MCF 10A (cell line): ENCODE data around the gene KCTD11. TPM values are rescaled to one million over a fixed set of nuclear protein-coding genes. Genes with fewer than 3 reads are reported as not detected.

Experiments
- BruUV-seq: library from RNA; stranded (reverse); fragments of 400-500 nt; replicated peaks from 2 replicates; lab custom pipeline; 2021; lab: Mats Ljungman, UMichigan
- CTCF ChIA-PET: fragments of 300-600 bp; sonication (Branson Sonifier 250); formaldehyde crosslinking; extraction: SDS; loops from one replicate; lab custom pipeline; 2021; ENCODE audit warnings: antibody characterized with exemption, inconsistent platforms; lab: Yijun Ruan, JAX
- POLR2A ChIA-PET: fragments of 300-600, 350-650 bp; sonication (Branson Sonifier 250); formaldehyde crosslinking; extraction: SDS; loops from one replicate; lab custom pipeline; 2020; ENCODE audit warnings: antibody characterized with exemption, inconsistent platforms; lab: Yijun Ruan, JAX
- DNase-seq: peaks from one replicate; pipeline ENCODE4 v3.0.0-alpha.2; 2018; ENCODE audit not compliant: unreplicated experiment
- H3K27ac Mint-ChIP-seq: one replicate; pipeline ENCODE4 v1.8.0; 2022; ENCODE audit warnings: mild to moderate bottlenecking, low read depth, mixed read lengths; ENCODE audit not compliant: unreplicated experiment
- H3K27me3 Mint-ChIP-seq: one replicate; pipeline ENCODE4 v1.8.0; 2022; ENCODE audit warnings: mixed read lengths; ENCODE audit not compliant: insufficient read depth, unreplicated experiment
- H3K36me3 Mint-ChIP-seq: one replicate; pipeline ENCODE4 v1.8.0; 2022; ENCODE audit warnings: mild to moderate bottlenecking, moderate library complexity, mixed read lengths; ENCODE audit not compliant: insufficient read depth, unreplicated experiment
- H3K4me1 Mint-ChIP-seq: one replicate; pipeline ENCODE4 v1.8.0; 2022; ENCODE audit warnings: mixed read lengths; ENCODE audit not compliant: insufficient read depth, unreplicated experiment
- H3K4me3 Mint-ChIP-seq: one replicate; pipeline ENCODE4 v1.8.0; 2022; ENCODE audit warnings: mild to moderate bottlenecking, moderate library complexity, mixed read lengths; ENCODE audit not compliant: unreplicated experiment
- H3K9me3 Mint-ChIP-seq: one replicate; pipeline ENCODE4 v1.8.0; 2022; ENCODE audit warnings: mixed read lengths; ENCODE audit not compliant: unreplicated experiment
- intact Hi-C: fragments of 100-400 bp; cut with micrococcal nuclease; formaldehyde crosslinking; loops from 2 replicates; pipeline ENCODE4 v1.14.1; 2022
- total RNA-seq: library from RNA; stranded (reverse); gene quantifications from 2 replicates; pipeline ENCODE4 v1.2.3, GENCODE V29; 2022
- TF ChIP-seq, protein P1 (sequence below): fragments of 200-600 bp; IDR thresholded peaks from one replicate; pipeline ENCODE4 v1.8.0; 2022; ENCODE audit warnings: antibody characterized with exemption, mild to moderate bottlenecking; ENCODE audit not compliant: unreplicated experiment

The KCTD11 gene
- total RNA-seq, 1 experiment from 2014 or later = 10.1 TPM

DNA sequence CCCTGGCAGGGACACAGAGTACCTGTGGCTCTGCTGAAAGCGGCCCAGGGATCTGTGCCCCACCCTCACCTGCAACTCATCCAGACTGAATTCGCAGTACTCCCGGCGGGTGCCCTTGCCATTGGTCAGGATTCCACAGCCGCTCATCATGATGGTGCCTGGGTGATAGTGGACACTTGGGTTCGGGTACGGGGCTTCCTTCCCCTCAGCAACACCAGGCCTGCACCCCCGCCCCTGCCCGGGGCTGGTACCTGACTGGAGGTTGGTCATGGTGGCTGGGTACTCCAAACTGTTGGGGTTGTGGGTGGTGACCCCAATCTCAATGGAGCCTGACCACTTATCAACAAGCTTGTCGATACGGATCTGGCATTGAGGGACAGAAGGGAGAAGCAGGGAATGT is 25.8 kb upstream of the KCTD11 start:
- BruUV-seq = no TSS peak
- Mint-ChIP-seq H3K9me3 (no peaks in the 10 kb centered on the region), H3K27me3 (no peaks in the 10 kb centered on the region), H3K4me3 (no peak overlapping the region), H3K27ac (no peak overlapping the region), H3K36me3 (peaks cover 48% of the 10 kb centered on the region), H3K4me1 (peaks cover 15% of the 10 kb centered on the region)
- no peak for DNase-seq
- intact Hi-C loops = no loop called here
- POLR2A ChIA-PET = interaction anchor here (1.1 to 2.5 kb wide), 2 partner anchors 11 to 12 kb away, joined by 3 to 8 read pairs; partner anchors contain the start of gene GPS2
- TF ChIP-seq, protein P1, sequence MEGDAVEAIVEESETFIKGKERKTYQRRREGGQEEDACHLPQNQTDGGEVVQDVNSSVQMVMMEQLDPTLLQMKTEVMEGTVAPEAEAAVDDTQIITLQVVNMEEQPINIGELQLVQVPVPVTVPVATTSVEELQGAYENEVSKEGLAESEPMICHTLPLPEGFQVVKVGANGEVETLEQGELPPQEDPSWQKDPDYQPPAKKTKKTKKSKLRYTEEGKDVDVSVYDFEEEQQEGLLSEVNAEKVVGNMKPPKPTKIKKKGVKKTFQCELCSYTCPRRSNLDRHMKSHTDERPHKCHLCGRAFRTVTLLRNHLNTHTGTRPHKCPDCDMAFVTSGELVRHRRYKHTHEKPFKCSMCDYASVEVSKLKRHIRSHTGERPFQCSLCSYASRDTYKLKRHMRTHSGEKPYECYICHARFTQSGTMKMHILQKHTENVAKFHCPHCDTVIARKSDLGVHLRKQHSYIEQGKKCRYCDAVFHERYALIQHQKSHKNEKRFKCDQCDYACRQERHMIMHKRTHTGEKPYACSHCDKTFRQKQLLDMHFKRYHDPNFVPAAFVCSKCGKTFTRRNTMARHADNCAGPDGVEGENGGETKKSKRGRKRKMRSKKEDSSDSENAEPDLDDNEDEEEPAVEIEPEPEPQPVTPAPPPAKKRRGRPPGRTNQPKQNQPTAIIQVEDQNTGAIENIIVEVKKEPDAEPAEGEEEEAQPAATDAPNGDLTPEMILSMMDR = no peak
- CTCF ChIA-PET = interaction anchor here (0.7 to 1.5 kb wide), 3 partner anchors 30 to 235 kb away, joined by 3 to 4 read pairs (median 4); partner anchors contain the start of gene SENP3

- DNase-seq = no peak
- TF ChIP-seq, protein P1 = no peak
- Mint-ChIP-seq H3K27ac (no peak overlapping the region), H3K9me3 (no peaks in the 10 kb centered on the region), H3K4me1 (peaks cover 15% of the 10 kb centered on the region), H3K4me3 (no peak overlapping the region), H3K27me3 (no peaks in the 10 kb centered on the region), H3K36me3 (peaks cover 40% of the 10 kb centered on the region)
- intact Hi-C loops = no loop called here
- CTCF ChIA-PET = interaction anchor here (0.6 to 1.5 kb wide), 3 partner anchors 10 to 234 kb away, joined by 3 to 4 read pairs (median 4); partner anchors contain the start of gene SENP3
- POLR2A ChIA-PET = interaction anchor here (0.9 to 1.2 kb wide), 3 partner anchors 11 to 77 kb away, joined by 3 read pairs; partner anchors contain the start of gene TMEM256
- BruUV-seq = no TSS peak
Measured at GRCh38 chr17:7327056-7327455, 24.9 kb upstream of the KCTD11 start.

DNA sequence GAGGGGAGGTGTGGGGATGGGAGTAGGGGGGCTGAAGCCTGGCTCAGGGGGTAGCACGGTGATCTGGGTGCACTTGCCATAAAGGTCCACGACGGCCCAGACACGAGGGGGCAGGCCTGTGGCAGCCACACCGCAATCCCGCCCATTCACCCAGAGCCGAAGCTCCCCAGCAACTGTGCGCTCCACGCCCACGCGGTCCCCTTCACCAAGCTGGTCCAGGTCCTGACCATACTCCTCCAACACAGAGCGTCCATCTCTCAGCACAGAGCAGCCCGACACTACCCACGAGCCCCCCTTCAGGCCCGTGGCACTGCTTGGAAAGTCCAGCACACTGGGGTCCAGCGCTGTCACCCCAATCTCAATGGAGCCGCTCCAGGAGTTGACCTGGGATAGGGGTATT is 24.5 kb upstream of the KCTD11 start:
- Mint-ChIP-seq H3K4me3 (no peak overlapping the region), H3K4me1 (peaks cover 15% of the 10 kb centered on the region), H3K27ac (peak overlapping the region; percentile 96), H3K9me3 (no peaks in the 10 kb centered on the region), H3K27me3 (no peaks in the 10 kb centered on the region), H3K36me3 (peaks cover 39% of the 10 kb centered on the region)
- BruUV-seq = no TSS peak
- TF ChIP-seq, protein P1 = no peak
- intact Hi-C loops = no loop called here
- CTCF ChIA-PET = interaction anchor here (0.6 kb wide), 1 partner anchor 10 kb away, joined by 3 read pairs; no protein-coding TSS in a partner anchor
- POLR2A ChIA-PET = interaction anchor here (0.9 to 1.2 kb wide), 2 partner anchors 34 to 77 kb away, joined by 3 read pairs; partner anchors contain the start of gene TMEM256
- DNase-seq = no peak

- POLR2A ChIA-PET = interaction anchor here (0.6 to 3.6 kb wide), 7 partner anchors 14 to 704 kb away, joined by 3 to 54 read pairs (median 16); partner anchors contain the start of genes GPS2, KCTD11 and TMEM256
Measured at GRCh38 chr17:7328009-7328408, 24.0 kb upstream of the KCTD11 start.

More at GRCh38 chr17:7328009-7328408, 24.0 kb upstream of the KCTD11 start:
- CTCF ChIA-PET = interaction anchor here (0.5 to 0.6 kb wide), 4 partner anchors 8 to 915 kb away, joined by 3 to 4 read pairs (median 3); no protein-coding TSS in a partner anchor
- peaks cover 35% of the 10 kb centered on the region for H3K36me3 Mint-ChIP-seq
- TF ChIP-seq, protein P1 = no peak
- intact Hi-C loops = no loop called here
- peaks cover 15% of the 10 kb centered on the region for H3K4me1 Mint-ChIP-seq
- DNase-seq = no peak
- no peaks in the 10 kb centered on the region for H3K9me3 Mint-ChIP-seq
- peak overlapping the region; percentile 99 for H3K4me3 Mint-ChIP-seq
- H3K27ac Mint-ChIP-seq = peak overlapping the region; percentile 96
- H3K27me3 Mint-ChIP-seq = no peaks in the 10 kb centered on the region
- BruUV-seq = no TSS peak
